A549 (cell line): ENCODE results near the gene FDPS.

Experiments
- CEBPB ChIP-seq, 2 experiments: fragments of >200 bp in 1 of 2; sonication (Bioruptor Twin) in 1 of 2; formaldehyde crosslinking in 1 of 2; IDR thresholded peaks; 2 replicates each; pipeline ENCODE4 v1.6.1; 2012 to 2016
- ESRRA ChIP-seq: fragments of 150-350 bp; IDR thresholded peaks from 2 replicates; pipeline ENCODE4 v1.6.1; 2014; ENCODE audit warnings: mild to moderate bottlenecking, low read length, borderline replicate concordance
- FOSB ChIP-seq: fragments of 250-450 bp; sonication (Bioruptor Pico); IDR thresholded peaks from 2 replicates; pipeline ENCODE4 v1.5.0; 2020; ENCODE audit warnings: mild to moderate bottlenecking, moderate library complexity
- HDAC2 ChIP-seq: fragments of 200-600 bp; sonication (generic); IDR thresholded peaks from 2 replicates; pipeline ENCODE4 v1.6.1; 2016
- PHF8 ChIP-seq: fragments of 200-600 bp; sonication (generic); IDR thresholded peaks from 2 replicates; pipeline ENCODE4 v1.6.1; 2016; ENCODE audit warnings: low read depth, mild to moderate bottlenecking, antibody characterized with exemption, moderate library complexity, borderline replicate concordance
- POLR2A ChIP-seq: IDR thresholded peaks from 2 replicates; pipeline ENCODE4 v1.6.1; 2012; ENCODE audit warnings: mild to moderate bottlenecking, low read length
- POLR2AphosphoS2 ChIP-seq: conservative IDR thresholded peaks from 2 replicates; pipeline ENCODE4 v1.6.1; 2012; ENCODE audit warnings: low read length, improper control_type of control experiment, inconsistent platforms
- RARB ChIP-seq: fragments of 250-450 bp; sonication (Bioruptor Pico); IDR thresholded peaks from 2 replicates; pipeline ENCODE4 v1.8.0; 2021; ENCODE audit warnings: mild to moderate bottlenecking, moderate library complexity
- RFX5 ChIP-seq: fragments of 450-650 bp; IDR thresholded peaks from 2 replicates; pipeline ENCODE4 v1.7.1; 2014; ENCODE audit warnings: antibody characterized with exemption, mild to moderate bottlenecking, moderate library complexity
- SMC3 ChIP-seq: fragments of >200 bp; sonication (Bioruptor Twin); formaldehyde crosslinking; IDR thresholded peaks from 3 replicates; pipeline ENCODE4 v1.6.1; 2018; ENCODE audit warnings: inconsistent platforms
- TF ChIP-seq, protein P1 (sequence below): fragments of >200 bp; sonication (Bioruptor Twin); formaldehyde crosslinking; IDR thresholded peaks from 3 replicates; pipeline ENCODE4 v1.5.1; 2016
- TF ChIP-seq, protein P2 (sequence below): IDR thresholded peaks from 2 replicates; pipeline ENCODE4 v1.6.1; 2012
- TF ChIP-seq, protein P3 (sequence below): fragments of 150-350 bp; IDR thresholded peaks from 2 replicates; pipeline ENCODE4 v1.6.1; 2014; ENCODE audit warnings: low read depth, mild to moderate bottlenecking, low read length
- TF ChIP-seq, protein P4 (sequence below): fragments of >200 bp; sonication (Bioruptor Twin); formaldehyde crosslinking; IDR thresholded peaks from 2 replicates; pipeline ENCODE4 v1.6.1; 2016

DNA sequence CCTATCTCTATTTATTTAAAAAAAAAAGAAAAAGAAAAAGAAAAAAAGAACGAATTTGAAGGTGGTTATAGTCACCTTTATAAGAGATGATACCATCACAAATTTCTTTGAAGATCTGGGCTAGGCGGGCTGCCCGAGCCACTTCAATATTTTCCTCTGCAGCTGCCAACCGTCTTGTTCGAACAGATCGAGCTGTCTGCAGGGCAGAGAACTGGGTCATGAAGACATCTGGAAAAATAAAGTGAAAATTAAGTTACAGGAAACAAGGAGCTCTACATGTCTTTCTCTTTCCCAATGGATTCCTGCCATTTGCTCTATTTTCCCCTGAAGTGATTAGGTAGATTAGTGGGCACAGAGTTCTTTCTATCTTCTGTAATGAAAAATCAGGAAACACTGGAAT is 44.0 kb downstream of the FDPS start:
- TF ChIP-seq, protein P1, sequence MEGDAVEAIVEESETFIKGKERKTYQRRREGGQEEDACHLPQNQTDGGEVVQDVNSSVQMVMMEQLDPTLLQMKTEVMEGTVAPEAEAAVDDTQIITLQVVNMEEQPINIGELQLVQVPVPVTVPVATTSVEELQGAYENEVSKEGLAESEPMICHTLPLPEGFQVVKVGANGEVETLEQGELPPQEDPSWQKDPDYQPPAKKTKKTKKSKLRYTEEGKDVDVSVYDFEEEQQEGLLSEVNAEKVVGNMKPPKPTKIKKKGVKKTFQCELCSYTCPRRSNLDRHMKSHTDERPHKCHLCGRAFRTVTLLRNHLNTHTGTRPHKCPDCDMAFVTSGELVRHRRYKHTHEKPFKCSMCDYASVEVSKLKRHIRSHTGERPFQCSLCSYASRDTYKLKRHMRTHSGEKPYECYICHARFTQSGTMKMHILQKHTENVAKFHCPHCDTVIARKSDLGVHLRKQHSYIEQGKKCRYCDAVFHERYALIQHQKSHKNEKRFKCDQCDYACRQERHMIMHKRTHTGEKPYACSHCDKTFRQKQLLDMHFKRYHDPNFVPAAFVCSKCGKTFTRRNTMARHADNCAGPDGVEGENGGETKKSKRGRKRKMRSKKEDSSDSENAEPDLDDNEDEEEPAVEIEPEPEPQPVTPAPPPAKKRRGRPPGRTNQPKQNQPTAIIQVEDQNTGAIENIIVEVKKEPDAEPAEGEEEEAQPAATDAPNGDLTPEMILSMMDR = no peak
- TF ChIP-seq, protein P2, sequence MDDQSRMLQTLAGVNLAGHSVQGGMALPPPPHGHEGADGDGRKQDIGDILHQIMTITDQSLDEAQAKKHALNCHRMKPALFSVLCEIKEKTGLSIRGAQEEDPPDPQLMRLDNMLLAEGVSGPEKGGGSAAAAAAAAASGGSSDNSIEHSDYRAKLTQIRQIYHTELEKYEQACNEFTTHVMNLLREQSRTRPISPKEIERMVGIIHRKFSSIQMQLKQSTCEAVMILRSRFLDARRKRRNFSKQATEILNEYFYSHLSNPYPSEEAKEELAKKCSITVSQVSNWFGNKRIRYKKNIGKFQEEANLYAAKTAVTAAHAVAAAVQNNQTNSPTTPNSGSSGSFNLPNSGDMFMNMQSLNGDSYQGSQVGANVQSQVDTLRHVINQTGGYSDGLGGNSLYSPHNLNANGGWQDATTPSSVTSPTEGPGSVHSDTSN = no peak
- TF ChIP-seq CEBPB (IDR thresholded peaks at IDR 0.05) (no peak), HDAC2 (no peak), RARB (CRISPR knock-in tag) (no peak), ESRRA (no peak), SMC3 (no peak), POLR2A (no peak), POLR2AphosphoS2 (no peak), RFX5 (no peak), FOSB (no peak), PHF8 (no peak)
- TF ChIP-seq, protein P3, sequence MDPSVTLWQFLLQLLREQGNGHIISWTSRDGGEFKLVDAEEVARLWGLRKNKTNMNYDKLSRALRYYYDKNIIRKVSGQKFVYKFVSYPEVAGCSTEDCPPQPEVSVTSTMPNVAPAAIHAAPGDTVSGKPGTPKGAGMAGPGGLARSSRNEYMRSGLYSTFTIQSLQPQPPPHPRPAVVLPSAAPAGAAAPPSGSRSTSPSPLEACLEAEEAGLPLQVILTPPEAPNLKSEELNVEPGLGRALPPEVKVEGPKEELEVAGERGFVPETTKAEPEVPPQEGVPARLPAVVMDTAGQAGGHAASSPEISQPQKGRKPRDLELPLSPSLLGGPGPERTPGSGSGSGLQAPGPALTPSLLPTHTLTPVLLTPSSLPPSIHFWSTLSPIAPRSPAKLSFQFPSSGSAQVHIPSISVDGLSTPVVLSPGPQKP = no peak
- TF ChIP-seq, protein P4, sequence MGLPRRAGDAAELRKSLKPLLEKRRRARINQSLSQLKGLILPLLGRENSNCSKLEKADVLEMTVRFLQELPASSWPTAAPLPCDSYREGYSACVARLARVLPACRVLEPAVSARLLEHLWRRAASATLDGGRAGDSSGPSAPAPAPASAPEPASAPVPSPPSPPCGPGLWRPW = no peak
